H1 (cell line): ENCODE measurements around the gene RGS21. TPM values are rescaled to one million over a fixed set of nuclear protein-coding genes. Genes with fewer than 3 reads are reported as not detected.

Experiments used
- CHD7 ChIP-seq: fragments of 300-600 bp; sonication (generic); IDR thresholded peaks from 2 replicates; pipeline ENCODE4 v1.7.1; 2012; ENCODE audit warnings: low read length, moderate library complexity, mild to moderate bottlenecking, inconsistent platforms; ENCODE audit not compliant: insufficient replicate concordance
- NANOG ChIP-seq: IDR thresholded peaks from 2 replicates; pipeline ENCODE4 v1.6.1; 2011; ENCODE audit warnings: low read length, low read depth, mild to moderate bottlenecking, inconsistent platforms; ENCODE audit not compliant: insufficient read depth, poor library complexity, severe bottlenecking
- PHF8 ChIP-seq: fragments of 200-600 bp; sonication (generic); conservative IDR thresholded peaks from 2 replicates; pipeline ENCODE4 v1.7.1; 2012; ENCODE audit warnings: low read depth, mild to moderate bottlenecking, inconsistent platforms, low read length, moderate library complexity
- RBBP5 ChIP-seq: IDR thresholded peaks from 2 replicates; pipeline ENCODE4 v1.7.1; 2012; ENCODE audit warnings: low read depth, mild to moderate bottlenecking, inconsistent platforms, low read length, moderate library complexity, borderline replicate concordance
- SUZ12 ChIP-seq: fragments of 200-600 bp; sonication (generic); IDR thresholded peaks from 2 replicates; pipeline ENCODE4 v1.6.1; 2012; ENCODE audit warnings: mild to moderate bottlenecking, inconsistent platforms, low read length, moderate library complexity, mixed read lengths
- polyA plus RNA-seq, 7 experiments: library from polyadenylated mRNA; depleted of rRNA in 3 of 7; stranded (reverse) in 5 of 7; unstranded in 2 of 7; fragments of >200 nt in 5 of 7; fragments of 200-250 nt in 2 of 7; gene quantifications; 1 replicate in 5 of 7; 2 replicates in 1 of 7; 4 replicates in 1 of 7; pipeline versions ENCODE4 v1.2.1 to v1.2.3, GENCODE V29; 2011 to 2013; ENCODE audit warnings: missing spikeins in 2 of 7, mixed read lengths in 2 of 7
- total RNA-seq: library from RNA; stranded (reverse); fragmentation: NEBNext Ultra II Directional; extraction: Animal tissue kit (Norgen Biotek cat#: 25700); gene quantifications from 2 replicates; pipeline ENCODE4 v1.2.1, GENCODE V29; 2021

Gene RGS21
- total and polyA plus RNA-seq, 2 of the 8 experiments (the other 6 are each of a cell fraction or from before 2014, with no cell fraction given) = not detected

- TF ChIP-seq CHD7 = no peak
- no peak for TF ChIP-seq PHF8
- TF ChIP-seq NANOG = no peak
- TF ChIP-seq SUZ12 = no peak
- TF ChIP-seq RBBP5 = no peak
Measured at GRCh38 chr1:192379554-192379953, 62.8 kb downstream of the RGS21 start (continued).
